ENCODE results near the gene NPAS2. TPM values are rescaled to one million over a fixed set of nuclear protein-coding genes. Genes with fewer than 3 reads are reported as not detected.

The NPAS2 gene
- total RNA-seq, 1 donor from 2014 or later = 5.5 TPM

DNA sequence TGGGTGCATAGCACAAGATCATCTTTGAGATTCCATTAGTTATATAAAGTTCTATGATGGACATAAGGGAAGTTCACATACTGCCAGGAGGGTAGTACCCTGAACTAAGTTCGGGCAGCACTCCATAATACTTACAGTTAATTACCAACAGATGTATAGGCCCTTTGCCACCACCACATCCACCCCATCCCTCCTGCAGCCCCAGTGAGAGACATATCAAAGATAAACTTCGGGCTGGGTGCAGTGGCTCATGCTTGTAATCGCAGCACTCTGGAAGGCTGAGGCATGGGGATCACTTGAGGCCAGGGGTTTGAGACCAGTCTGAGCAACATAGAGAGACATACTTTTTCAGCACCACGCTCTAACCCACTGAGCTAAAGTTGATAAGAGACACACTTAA lies 46.4 kb upstream of the NPAS2 start:
- no peaks in the 10 kb centered on the region for H4K20me1 ChIP-seq (ENCODE audit: insufficient read depth, low read length)
- no peaks in the 10 kb centered on the region for H3K4me1 Mint-ChIP-seq (ENCODE audit: low read depth, unreplicated experiment)
- H3K36me3 ChIP-seq (ENCODE audit: insufficient read depth, low read length) = no peaks in the 10 kb centered on the region
- peaks cover 18% of the 10 kb centered on the region for H3K27me3 Mint-ChIP-seq (ENCODE audit: low read depth, unreplicated experiment)
- H3K27ac ChIP-seq (ENCODE audit: low read depth, low read length) = no peak overlapping the region
- no peaks in the 10 kb centered on the region for H3K79me2 ChIP-seq (ENCODE audit: insufficient read depth, low read length)
- TF ChIP-seq EZH2 (IDR thresholded peaks at IDR 0.05; ENCODE audit: insufficient read depth, low read length) = no peak
- TF ChIP-seq, protein P1, sequence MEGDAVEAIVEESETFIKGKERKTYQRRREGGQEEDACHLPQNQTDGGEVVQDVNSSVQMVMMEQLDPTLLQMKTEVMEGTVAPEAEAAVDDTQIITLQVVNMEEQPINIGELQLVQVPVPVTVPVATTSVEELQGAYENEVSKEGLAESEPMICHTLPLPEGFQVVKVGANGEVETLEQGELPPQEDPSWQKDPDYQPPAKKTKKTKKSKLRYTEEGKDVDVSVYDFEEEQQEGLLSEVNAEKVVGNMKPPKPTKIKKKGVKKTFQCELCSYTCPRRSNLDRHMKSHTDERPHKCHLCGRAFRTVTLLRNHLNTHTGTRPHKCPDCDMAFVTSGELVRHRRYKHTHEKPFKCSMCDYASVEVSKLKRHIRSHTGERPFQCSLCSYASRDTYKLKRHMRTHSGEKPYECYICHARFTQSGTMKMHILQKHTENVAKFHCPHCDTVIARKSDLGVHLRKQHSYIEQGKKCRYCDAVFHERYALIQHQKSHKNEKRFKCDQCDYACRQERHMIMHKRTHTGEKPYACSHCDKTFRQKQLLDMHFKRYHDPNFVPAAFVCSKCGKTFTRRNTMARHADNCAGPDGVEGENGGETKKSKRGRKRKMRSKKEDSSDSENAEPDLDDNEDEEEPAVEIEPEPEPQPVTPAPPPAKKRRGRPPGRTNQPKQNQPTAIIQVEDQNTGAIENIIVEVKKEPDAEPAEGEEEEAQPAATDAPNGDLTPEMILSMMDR (IDR thresholded peaks at IDR 0.05; ENCODE audit: insufficient read depth, low read depth, low read length) = no peak
- no peak overlapping the region for H3K9ac ChIP-seq (ENCODE audit: low read length)
- H3K4me2 ChIP-seq (ENCODE audit: low read length) = no peak overlapping the region
- H3K4me3 ChIP-seq (ENCODE audit: insufficient read depth, low read depth, low read length) = no peak overlapping the region
- DNase-seq (ENCODE audit: low read depth) (no peak), FAIRE-seq (no peak)
- no peaks in the 10 kb centered on the region for H3K27me3 ChIP-seq (ENCODE audit: insufficient read depth, low read length)
- H3K27ac Mint-ChIP-seq (ENCODE audit: unreplicated experiment) = no peak overlapping the region
- H2AFZ ChIP-seq (ENCODE audit: low read depth, low read length) = no peak overlapping the region
- no peaks in the 10 kb centered on the region for H3K4me1 ChIP-seq (ENCODE audit: insufficient read depth, low read length)
- peaks cover 1% of the 10 kb centered on the region for H3K9me3 Mint-ChIP-seq (ENCODE audit: unreplicated experiment)
- no peaks in the 10 kb centered on the region for H3K9me3 ChIP-seq (ENCODE audit: insufficient read depth, low read depth, low read length)
- H3K36me3 Mint-ChIP-seq (ENCODE audit: low read depth, unreplicated experiment) = no peaks in the 10 kb centered on the region
- no peak overlapping the region for H3K4me3 Mint-ChIP-seq (ENCODE audit: unreplicated experiment)

DNA sequence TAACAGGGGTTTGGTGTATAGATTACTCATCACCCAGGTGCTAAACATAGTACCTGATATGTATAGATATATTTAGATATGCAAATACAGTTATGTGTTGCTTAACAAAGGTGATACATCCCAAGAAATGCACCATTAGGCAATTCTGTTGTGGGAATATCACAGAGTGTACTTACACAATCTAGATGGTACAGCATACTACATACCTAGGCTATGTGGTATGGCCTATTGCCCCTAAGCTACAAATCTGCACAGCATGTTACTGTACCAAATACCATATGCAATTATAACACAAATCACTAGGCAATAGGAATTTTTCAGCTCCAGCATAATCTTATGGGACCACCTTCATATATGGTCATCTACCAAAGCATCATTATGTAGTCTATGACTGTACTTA lies 43.5 kb upstream of the NPAS2 start:
- Mint-ChIP-seq H3K27ac (ENCODE audit: unreplicated experiment) (no peak overlapping the region), H3K4me1 (ENCODE audit: low read depth, unreplicated experiment) (peaks cover 3% of the 10 kb centered on the region), H3K36me3 (ENCODE audit: low read depth, unreplicated experiment) (no peaks in the 10 kb centered on the region), H3K9me3 (ENCODE audit: unreplicated experiment) (peaks cover 1% of the 10 kb centered on the region), H3K27me3 (ENCODE audit: low read depth, unreplicated experiment) (peaks cover 28% of the 10 kb centered on the region), H3K4me3 (ENCODE audit: unreplicated experiment) (no peak overlapping the region)
- TF ChIP-seq EZH2 (IDR thresholded peaks at IDR 0.05; ENCODE audit: insufficient read depth, low read length) = no peak
- TF ChIP-seq, protein P1 (IDR thresholded peaks at IDR 0.05; ENCODE audit: insufficient read depth, low read depth, low read length) = no peak
- Histone ChIP-seq H3K9ac (ENCODE audit: low read length) (no peak overlapping the region), H3K4me2 (ENCODE audit: low read length) (no peak overlapping the region), H3K4me1 (ENCODE audit: insufficient read depth, low read length) (peaks cover 2% of the 10 kb centered on the region), H3K36me3 (ENCODE audit: insufficient read depth, low read length) (no peaks in the 10 kb centered on the region), H3K79me2 (ENCODE audit: insufficient read depth, low read length) (no peaks in the 10 kb centered on the region), H3K27me3 (ENCODE audit: insufficient read depth, low read length) (peaks cover 3% of the 10 kb centered on the region), H3K4me3 (ENCODE audit: insufficient read depth, low read depth, low read length) (no peak overlapping the region), H3K27ac (ENCODE audit: low read depth, low read length) (no peak overlapping the region), H2AFZ (ENCODE audit: low read depth, low read length) (no peak overlapping the region), H3K9me3 (ENCODE audit: insufficient read depth, low read depth, low read length) (no peaks in the 10 kb centered on the region), H4K20me1 (ENCODE audit: insufficient read depth, low read length) (no peaks in the 10 kb centered on the region)
- DNase-seq (ENCODE audit: low read depth) = no peak
- FAIRE-seq = no peak

DNA sequence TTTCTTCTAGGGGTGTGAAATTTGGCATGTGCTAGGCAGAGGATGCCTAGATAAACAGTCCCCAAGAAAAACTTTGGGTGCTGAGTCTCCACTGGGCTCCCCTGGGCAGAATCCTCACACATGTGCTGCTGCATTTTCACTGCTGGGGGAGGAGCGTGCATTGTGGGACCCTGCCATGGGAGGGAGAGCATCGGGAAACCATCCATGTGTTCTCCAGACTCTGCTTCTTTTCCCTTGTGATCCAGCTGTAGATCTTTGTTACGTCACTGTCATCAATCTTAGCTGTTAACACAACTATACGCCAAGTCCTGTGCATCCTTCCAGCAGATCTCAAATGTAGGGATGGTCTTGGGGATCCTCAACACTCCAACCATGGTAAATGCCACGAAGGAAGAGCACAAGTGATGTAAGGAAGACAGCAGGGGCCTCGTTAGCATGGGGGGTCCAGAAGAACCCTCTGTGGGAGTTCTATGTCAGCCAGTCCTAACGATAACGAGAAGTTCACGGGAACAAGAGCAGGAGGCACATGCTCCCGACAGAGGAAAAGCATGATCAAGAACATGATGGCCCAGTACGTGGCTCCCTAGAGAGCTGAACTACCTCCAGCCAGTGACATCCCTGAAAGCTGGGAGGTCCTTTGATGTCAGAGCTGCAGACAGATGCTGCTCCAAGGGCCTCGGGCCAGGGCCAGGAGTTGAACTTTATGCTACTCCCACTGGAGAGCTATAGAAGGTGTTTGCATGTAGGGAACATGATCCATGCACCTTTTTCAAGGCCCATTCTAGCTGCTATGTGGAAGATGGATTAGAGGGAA lies 41.1 kb upstream of the NPAS2 start:
- Histone ChIP-seq H3K27ac (ENCODE audit: low read depth, low read length) (no peak overlapping the region), H2AFZ (ENCODE audit: low read depth, low read length) (no peak overlapping the region), H3K27me3 (ENCODE audit: insufficient read depth, low read length) (peaks cover 3% of the 10 kb centered on the region), H3K36me3 (ENCODE audit: insufficient read depth, low read length) (no peaks in the 10 kb centered on the region), H3K4me2 (ENCODE audit: low read length) (no peak overlapping the region), H3K79me2 (ENCODE audit: insufficient read depth, low read length) (no peaks in the 10 kb centered on the region), H3K9ac (ENCODE audit: low read length) (no peak overlapping the region), H3K4me1 (ENCODE audit: insufficient read depth, low read length) (peaks cover 2% of the 10 kb centered on the region), H3K9me3 (ENCODE audit: insufficient read depth, low read depth, low read length) (no peaks in the 10 kb centered on the region), H3K4me3 (ENCODE audit: insufficient read depth, low read depth, low read length) (no peak overlapping the region), H4K20me1 (ENCODE audit: insufficient read depth, low read length) (no peaks in the 10 kb centered on the region)
- Mint-ChIP-seq H3K4me3 (ENCODE audit: unreplicated experiment) (no peak overlapping the region), H3K36me3 (ENCODE audit: low read depth, unreplicated experiment) (no peaks in the 10 kb centered on the region), H3K9me3 (ENCODE audit: unreplicated experiment) (no peaks in the 10 kb centered on the region), H3K27me3 (ENCODE audit: low read depth, unreplicated experiment) (peaks cover 29% of the 10 kb centered on the region), H3K4me1 (ENCODE audit: low read depth, unreplicated experiment) (peaks cover 7% of the 10 kb centered on the region), H3K27ac (ENCODE audit: unreplicated experiment) (no peak overlapping the region)
- FAIRE-seq (no peak), DNase-seq (ENCODE audit: low read depth) (no peak)
- TF ChIP-seq EZH2 (IDR thresholded peaks at IDR 0.05; ENCODE audit: insufficient read depth, low read length) = no peak
- TF ChIP-seq, protein P1 (IDR thresholded peaks at IDR 0.05; ENCODE audit: insufficient read depth, low read depth, low read length) = no peak

Measured in astrocyte (in vitro differentiated cells and primary cell).